Gastrocnemius medialis (tissue), 4 donors: ENCODE measurements around the gene RAD51B.

Experiments used
- CTCF ChIP-seq, 5 experiments: fragments of 450-650 bp in 3 of 5; fragments of 200-600 bp in 2 of 5; sonication (generic) in 2 of 5; IDR thresholded peaks in 4 of 5; conservative IDR thresholded peaks in 1 of 5; 1 replicate in 4 of 5; 2 replicates in 1 of 5; pipeline ENCODE4 v1.5.1; 2016 to 2019; ENCODE audit warnings: antibody characterized with exemption in 5 of 5, mild to moderate bottlenecking in 3 of 5, moderate library complexity in 3 of 5
- POLR2A ChIP-seq, 2 donors: fragments of 450-650 bp; IDR thresholded peaks; one replicate each; pipeline ENCODE4 v1.6.1; 2017; ENCODE audit warnings: antibody characterized with exemption in 2 of 2, mild to moderate bottlenecking in 2 of 2, moderate library complexity in 2 of 2

GRCh38 chr14:68571928-68572525 is 752.4 kb downstream of the RAD51B start:
- TF ChIP-seq CTCF (IDR thresholded peaks at IDR 0.05 in 4 of 5, conservative IDR thresholded peaks at IDR 0.05 in 1 of 5) (no peak), POLR2A (IDR thresholded peaks at IDR 0.05) (no peak)
